HepG2 (cell line): ENCODE results near the gene SMIM41. TPM values are rescaled to one million over a fixed set of nuclear protein-coding genes. Genes with fewer than 3 reads are reported as not detected.
A peak's percentile ranks its signal among the peaks of the same experiment; 100 is the strongest.

Experiments used
- CC2D1A ChIP-seq: sonication (generic); formaldehyde crosslinking; IDR thresholded peaks from 2 replicates; pipeline ENCODE4 v1.8.1; 2023; ENCODE audit warnings: mild to moderate bottlenecking, missing genetic modification reagents
- DNMT1 ChIP-seq: sonication (generic); formaldehyde crosslinking; IDR thresholded peaks from 2 replicates; pipeline ENCODE4 v1.5.1; 2020; ENCODE audit warnings: mild to moderate bottlenecking, missing genetic modification reagents
- HDAC2 ChIP-seq: sonication (generic); formaldehyde crosslinking; IDR thresholded peaks from 2 replicates; pipeline ENCODE4 v1.4.0; 2020; ENCODE audit warnings: missing genetic modification reagents
- HOMEZ ChIP-seq: IDR thresholded peaks from 2 replicates; pipeline ENCODE4 v1.6.1; 2016; ENCODE audit warnings: low read depth
- NAIF1 ChIP-seq: sonication (generic); formaldehyde crosslinking; IDR thresholded peaks from 2 replicates; pipeline ENCODE4 v1.5.0; 2020; ENCODE audit warnings: mild to moderate bottlenecking, missing genetic modification reagents, borderline replicate concordance
- PHB2 ChIP-seq: fragments of 450-650 bp; IDR thresholded peaks from 2 replicates; pipeline ENCODE4 v1.6.1; 2018; ENCODE audit not compliant: partially characterized antibody
- SAP130 ChIP-seq: IDR thresholded peaks from 2 replicates; pipeline ENCODE4 v1.6.1; 2016; ENCODE audit warnings: low read depth
- SRSF4 ChIP-seq: fragments of 200-400 bp; formaldehyde crosslinking; IDR thresholded peaks from one replicate; pipeline ENCODE4 v1.6.1; 2018; ENCODE audit warnings: mild to moderate bottlenecking, low read depth, low read length, moderate library complexity; ENCODE audit not compliant: poor library complexity, severe bottlenecking
- STAG1 ChIP-seq: sonication (generic); formaldehyde crosslinking; IDR thresholded peaks from 2 replicates; pipeline ENCODE4 v1.4.0; 2020; ENCODE audit warnings: missing genetic modification reagents
- TMF1 ChIP-seq: sonication (generic); formaldehyde crosslinking; IDR thresholded peaks from 2 replicates; pipeline ENCODE4 v1.8.1; 2022; ENCODE audit warnings: low read depth, missing genetic modification reagents
- TOPORS ChIP-seq: sonication (generic); formaldehyde crosslinking; IDR thresholded peaks from 2 replicates; pipeline ENCODE4 v1.8.0; 2023; ENCODE audit warnings: mild to moderate bottlenecking, missing genetic modification reagents
- ZBTB46 ChIP-seq: sonication (generic); formaldehyde crosslinking; IDR thresholded peaks from 2 replicates; pipeline ENCODE4 v1.4.0; 2020; ENCODE audit warnings: mild to moderate bottlenecking, missing genetic modification reagents, borderline replicate concordance
- ZFP1 ChIP-seq: IDR thresholded peaks from 2 replicates; pipeline ENCODE4 v1.6.1; 2016
- ZFP36L2 ChIP-seq: sonication (generic); formaldehyde crosslinking; IDR thresholded peaks from 2 replicates; pipeline ENCODE4 v1.4.0; 2020; ENCODE audit warnings: missing genetic modification reagents
- ZMYM2 ChIP-seq: sonication (generic); formaldehyde crosslinking; IDR thresholded peaks from 2 replicates; pipeline ENCODE4 v1.8.0; 2022; ENCODE audit warnings: mild to moderate bottlenecking, missing genetic modification reagents
- ZNF3 ChIP-seq: IDR thresholded peaks from 2 replicates; pipeline ENCODE4 v1.7.0; 2017; ENCODE audit warnings: inconsistent platforms
- ZNF33A ChIP-seq: sonication (generic); formaldehyde crosslinking; IDR thresholded peaks from 2 replicates; pipeline ENCODE4 v1.5.1; 2020; ENCODE audit warnings: missing genetic modification reagents, mild to moderate bottlenecking, moderate library complexity, borderline replicate concordance
- ZNF83 ChIP-seq: sonication (generic); formaldehyde crosslinking; IDR thresholded peaks from 2 replicates; pipeline ENCODE4 v1.4.0; 2020; ENCODE audit warnings: missing genetic modification reagents, mild to moderate bottlenecking, borderline replicate concordance
- ZNF850 ChIP-seq: sonication (generic); formaldehyde crosslinking; conservative IDR thresholded peaks from 2 replicates; pipeline ENCODE4 v1.9.0; 2021; ENCODE audit warnings: mild to moderate bottlenecking, missing genetic modification reagents
- ZNF879 ChIP-seq: sonication (generic); formaldehyde crosslinking; IDR thresholded peaks from 2 replicates; pipeline ENCODE4 v1.8.1; 2023; ENCODE audit warnings: missing genetic modification reagents
- polyA plus RNA-seq, 8 experiments: library from polyadenylated mRNA; depleted of rRNA in 3 of 8; stranded (reverse) in 7 of 8; unstranded in 1 of 8; fragments of >200 nt; fragmentation: Illumina TruSeq in 4 of 8; extraction: Trizol in 4 of 8; gene quantifications; 2 replicates each; pipeline versions ENCODE4 v1.2.1 to v1.2.3, GENCODE V29; 2011 to 2016; ENCODE audit warnings: low read depth in 4 of 8, missing spikeins in 1 of 8, mixed read lengths in 1 of 8; ENCODE audit not compliant: insufficient read depth in 1 of 8
- total RNA-seq, 5 experiments: library from RNA; depleted of rRNA; stranded (reverse); fragments of >200 nt; fragmentation: Illumina TruSeq; extraction: Trizol; gene quantifications; 2 replicates each; pipeline ENCODE4 v1.2.3, GENCODE V29; 2016; ENCODE audit warnings: low read depth in 1 of 5
- TF ChIP-seq, protein P1 (sequence below): sonication (generic); formaldehyde crosslinking; IDR thresholded peaks from 2 replicates; pipeline ENCODE4 v1.4.0; 2020; ENCODE audit warnings: missing genetic modification reagents
- TF ChIP-seq, protein P2 (sequence below): sonication (generic); formaldehyde crosslinking; IDR thresholded peaks from 2 replicates; pipeline ENCODE4 v1.8.1; 2023; ENCODE audit warnings: mild to moderate bottlenecking, inconsistent platforms, moderate library complexity, missing genetic modification reagents, borderline replicate concordance
- TF ChIP-seq, protein P3 (sequence below): IDR thresholded peaks from 2 replicates; pipeline ENCODE4 v1.6.1; 2016; ENCODE audit warnings: missing compliant biosample characterization, missing genetic modification reagents, borderline replicate concordance

Gene SMIM41
- total and polyA plus RNA-seq, 2 of the 13 experiments (the other 11 are each of a cell fraction or from before 2014, with no cell fraction given), result not detected

DNA sequence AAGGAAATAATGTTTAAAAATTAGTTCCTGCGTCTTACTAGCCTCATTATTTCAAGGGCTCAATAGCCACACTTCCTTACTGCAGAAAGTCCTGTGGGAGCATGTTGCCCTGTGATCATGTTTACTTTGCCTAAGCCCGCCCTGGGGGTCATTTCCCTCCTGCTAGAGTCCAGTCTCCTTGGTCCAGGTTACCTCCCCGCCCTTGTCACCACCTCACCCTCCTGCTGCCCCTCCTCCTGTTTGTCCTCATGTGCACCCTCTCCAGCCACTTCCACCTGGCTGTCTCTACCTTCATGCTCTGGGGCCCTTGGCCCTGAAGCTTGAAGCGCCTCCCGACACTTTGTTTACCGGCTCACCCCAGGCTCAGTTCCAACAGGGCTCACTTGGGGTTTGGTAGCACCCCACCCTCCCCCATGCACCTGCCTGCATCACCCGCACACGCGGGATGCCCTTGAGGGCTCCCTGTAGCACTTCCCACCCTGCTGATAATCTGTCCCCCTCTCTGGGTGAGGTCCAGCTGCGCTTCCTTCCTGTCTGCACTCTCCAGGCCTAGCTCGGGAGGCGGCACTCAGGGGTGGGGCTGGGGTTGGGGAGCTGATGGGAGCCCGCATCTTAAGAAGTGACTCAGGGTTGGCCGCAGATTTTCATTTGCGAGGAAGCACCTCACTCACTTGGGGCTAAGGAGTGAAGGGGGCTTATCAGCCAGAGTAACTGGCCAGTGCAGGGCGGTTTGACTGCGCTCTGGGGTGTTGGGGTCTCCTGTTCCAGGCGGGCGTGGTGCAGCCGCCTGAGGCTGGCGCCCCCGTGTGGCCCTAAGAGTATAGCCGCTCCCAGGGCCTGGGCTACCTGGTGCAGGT lies 40.1 kb downstream of the SMIM41 start (continued):
- TF ChIP-seq ZNF850 (CRISPR knock-in tag) (no peak), NAIF1 (CRISPR knock-in tag) (0 out of 2 replicates have a peak, but pooled peaks have one; percentile 58), ZFP1 (CRISPR knock-in tag) (no peak), ZFP36L2 (CRISPR knock-in tag) (no peak), ZBTB46 (CRISPR knock-in tag) (0 out of 2 replicates have a peak, but pooled peaks have one; percentile 39), ZNF33A (no peak), ZNF3 (no peak), PHB2 (no peak), SAP130 (CRISPR knock-in tag) (peak; percentile 69), HOMEZ (CRISPR knock-in tag) (0 out of 2 replicates have a peak, but pooled peaks have one; percentile 13), ZMYM2 (CRISPR knock-in tag) (no peak), STAG1 (CRISPR knock-in tag) (peak; percentile 51), HDAC2 (peak; percentile 59), TOPORS (CRISPR knock-in tag) (no peak; the same call in 1 of the 2 replicates), ZNF83 (CRISPR knock-in tag) (no peak), DNMT1 (no peak), TMF1 (CRISPR knock-in tag) (no peak; the same call in 1 of the 2 replicates), SRSF4 (no peak), ZNF879 (CRISPR knock-in tag) (no peak), CC2D1A (CRISPR knock-in tag) (no peak)
- TF ChIP-seq, protein P1, sequence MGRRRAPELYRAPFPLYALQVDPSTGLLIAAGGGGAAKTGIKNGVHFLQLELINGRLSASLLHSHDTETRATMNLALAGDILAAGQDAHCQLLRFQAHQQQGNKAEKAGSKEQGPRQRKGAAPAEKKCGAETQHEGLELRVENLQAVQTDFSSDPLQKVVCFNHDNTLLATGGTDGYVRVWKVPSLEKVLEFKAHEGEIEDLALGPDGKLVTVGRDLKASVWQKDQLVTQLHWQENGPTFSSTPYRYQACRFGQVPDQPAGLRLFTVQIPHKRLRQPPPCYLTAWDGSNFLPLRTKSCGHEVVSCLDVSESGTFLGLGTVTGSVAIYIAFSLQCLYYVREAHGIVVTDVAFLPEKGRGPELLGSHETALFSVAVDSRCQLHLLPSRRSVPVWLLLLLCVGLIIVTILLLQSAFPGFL (CRISPR knock-in tag), result no peak
- TF ChIP-seq, protein P2, sequence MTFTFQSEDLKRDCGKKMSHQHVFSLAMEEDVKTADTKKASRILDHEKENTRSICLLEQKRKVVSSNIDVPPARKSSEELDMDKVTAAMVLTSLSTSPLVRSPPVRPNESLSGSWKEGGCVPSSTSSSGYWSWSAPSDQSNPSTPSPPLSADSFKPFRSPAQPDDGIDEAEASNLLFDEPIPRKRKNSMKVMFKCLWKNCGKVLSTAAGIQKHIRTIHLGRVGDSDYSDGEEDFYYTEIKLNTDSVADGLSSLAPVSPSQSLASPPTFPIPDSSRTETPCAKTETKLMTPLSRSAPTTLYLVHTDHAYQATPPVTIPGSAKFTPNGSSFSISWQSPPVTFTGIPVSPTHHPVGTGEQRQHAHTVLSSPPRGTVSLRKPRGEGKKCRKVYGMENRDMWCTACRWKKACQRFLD (CRISPR knock-in tag), result no peak
- TF ChIP-seq, protein P3, sequence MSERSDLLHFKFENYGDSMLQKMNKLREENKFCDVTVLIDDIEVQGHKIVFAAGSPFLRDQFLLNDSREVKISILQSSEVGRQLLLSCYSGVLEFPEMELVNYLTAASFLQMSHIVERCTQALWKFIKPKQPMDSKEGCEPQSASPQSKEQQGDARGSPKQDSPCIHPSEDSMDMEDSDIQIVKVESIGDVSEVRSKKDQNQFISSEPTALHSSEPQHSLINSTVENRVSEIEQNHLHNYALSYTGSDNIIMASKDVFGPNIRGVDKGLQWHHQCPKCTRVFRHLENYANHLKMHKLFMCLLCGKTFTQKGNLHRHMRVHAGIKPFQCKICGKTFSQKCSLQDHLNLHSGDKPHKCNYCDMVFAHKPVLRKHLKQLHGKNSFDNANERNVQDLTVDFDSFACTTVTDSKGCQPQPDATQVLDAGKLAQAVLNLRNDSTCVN (CRISPR knock-in tag), result no peak
